Panc1 (cell line): ENCODE results near the gene XKR3.
"Not testable (repeated sequence)": the region's sequence is repeated elsewhere in the genome, so short reads cannot be mapped to it uniquely, and the experiment has no call there.

Experiments
- REST ChIP-seq, 2 experiments: IDR thresholded peaks; 2 replicates each; pipeline ENCODE4 v1.6.1; 2011 to 2012; ENCODE audit warnings: low read depth in 2 of 2, control low read depth in 1 of 2, low read length in 1 of 2, mild to moderate bottlenecking in 1 of 2, moderate library complexity in 1 of 2; ENCODE audit not compliant: insufficient read depth in 1 of 2
- TF ChIP-seq, protein P1 (sequence below): fragments of 450-650 bp; IDR thresholded peaks from 2 replicates; pipeline ENCODE4 v1.5.1; 2017; ENCODE audit warnings: mild to moderate bottlenecking

GRCh38 chr22:16762224-16762623 is 63.0 kb downstream of the XKR3 start:
- TF ChIP-seq REST (IDR thresholded peaks at IDR 0.05; ENCODE audit: insufficient read depth in 1 of 2, low read depth in 2 of 2, low read length in 1 of 2) = not testable (repeated sequence)
- TF ChIP-seq, protein P1, sequence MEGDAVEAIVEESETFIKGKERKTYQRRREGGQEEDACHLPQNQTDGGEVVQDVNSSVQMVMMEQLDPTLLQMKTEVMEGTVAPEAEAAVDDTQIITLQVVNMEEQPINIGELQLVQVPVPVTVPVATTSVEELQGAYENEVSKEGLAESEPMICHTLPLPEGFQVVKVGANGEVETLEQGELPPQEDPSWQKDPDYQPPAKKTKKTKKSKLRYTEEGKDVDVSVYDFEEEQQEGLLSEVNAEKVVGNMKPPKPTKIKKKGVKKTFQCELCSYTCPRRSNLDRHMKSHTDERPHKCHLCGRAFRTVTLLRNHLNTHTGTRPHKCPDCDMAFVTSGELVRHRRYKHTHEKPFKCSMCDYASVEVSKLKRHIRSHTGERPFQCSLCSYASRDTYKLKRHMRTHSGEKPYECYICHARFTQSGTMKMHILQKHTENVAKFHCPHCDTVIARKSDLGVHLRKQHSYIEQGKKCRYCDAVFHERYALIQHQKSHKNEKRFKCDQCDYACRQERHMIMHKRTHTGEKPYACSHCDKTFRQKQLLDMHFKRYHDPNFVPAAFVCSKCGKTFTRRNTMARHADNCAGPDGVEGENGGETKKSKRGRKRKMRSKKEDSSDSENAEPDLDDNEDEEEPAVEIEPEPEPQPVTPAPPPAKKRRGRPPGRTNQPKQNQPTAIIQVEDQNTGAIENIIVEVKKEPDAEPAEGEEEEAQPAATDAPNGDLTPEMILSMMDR = not testable (repeated sequence)
